Type B pancreatic cell (in vitro differentiated cells): ENCODE results near the gene PDE1C. TPM values are rescaled to one million over a fixed set of nuclear protein-coding genes. Genes with fewer than 3 reads are reported as not detected.

Source experiments
- DNase-seq: peaks from one replicate; pipeline ENCODE4 v3.0.0; 2021; ENCODE audit warnings: mixed read lengths; ENCODE audit not compliant: unreplicated experiment; ENCODE audit errors: extremely low spot score
- H3K27ac Mint-ChIP-seq: 2 replicates; pipeline ENCODE4 v1.8.0; 2021; ENCODE audit warnings: mild to moderate bottlenecking, mixed read lengths
- H3K27me3 Mint-ChIP-seq: 2 replicates; pipeline ENCODE4 v1.8.0; 2021; ENCODE audit warnings: mixed read lengths
- H3K36me3 Mint-ChIP-seq: 2 replicates; pipeline ENCODE4 v1.8.0; 2021; ENCODE audit warnings: mixed read lengths
- H3K4me1 Mint-ChIP-seq: one replicate; pipeline ENCODE4 v1.8.0; 2021; ENCODE audit warnings: mixed read lengths; ENCODE audit not compliant: unreplicated experiment
- H3K4me3 Mint-ChIP-seq: 2 replicates; pipeline ENCODE4 v1.8.0; 2021; ENCODE audit warnings: mild to moderate bottlenecking, mixed read lengths
- H3K9me3 Mint-ChIP-seq: 2 replicates; pipeline ENCODE4 v1.8.0; 2021; ENCODE audit warnings: mixed read lengths
- CTCF ChIP-seq: fragments of 200-600 bp; sonication (generic); conservative IDR thresholded peaks from 2 replicates; pipeline ENCODE4 v1.5.0; 2021; ENCODE audit warnings: antibody characterized with exemption, mild to moderate bottlenecking
- total RNA-seq: library from RNA; stranded (reverse); gene quantifications from 2 replicates; pipeline ENCODE4 v1.2.1, GENCODE V29; 2021; ENCODE audit warnings: low replicate concordance

Gene PDE1C
- total RNA-seq, 1 donor from 2014 or later, result 8.5 TPM

- Mint-ChIP-seq H3K36me3 (no peaks in the 10 kb centered on the region), H3K27ac (no peak overlapping the region), H3K27me3 (peaks cover 24% of the 10 kb centered on the region), H3K4me3 (no peak overlapping the region), H3K4me1 (no peaks in the 10 kb centered on the region), H3K9me3 (peaks cover 5% of the 10 kb centered on the region)
- no peak for DNase-seq
- no peak for TF ChIP-seq CTCF
Observed at GRCh38 chr7:31924251-31924650, 146.0 kb downstream of the PDE1C start.

GRCh38 chr7:31922848-31923247 is 147.4 kb downstream of the PDE1C start:
- H3K27me3 Mint-ChIP-seq, result peaks cover 16% of the 10 kb centered on the region
- no peaks in the 10 kb centered on the region for H3K4me1 Mint-ChIP-seq
- TF ChIP-seq CTCF, result no peak
- peaks cover 1% of the 10 kb centered on the region for H3K9me3 Mint-ChIP-seq
- H3K4me3 Mint-ChIP-seq, result no peak overlapping the region
- H3K36me3 Mint-ChIP-seq, result no peaks in the 10 kb centered on the region
- no peak for DNase-seq
- no peak overlapping the region for H3K27ac Mint-ChIP-seq

DNA sequence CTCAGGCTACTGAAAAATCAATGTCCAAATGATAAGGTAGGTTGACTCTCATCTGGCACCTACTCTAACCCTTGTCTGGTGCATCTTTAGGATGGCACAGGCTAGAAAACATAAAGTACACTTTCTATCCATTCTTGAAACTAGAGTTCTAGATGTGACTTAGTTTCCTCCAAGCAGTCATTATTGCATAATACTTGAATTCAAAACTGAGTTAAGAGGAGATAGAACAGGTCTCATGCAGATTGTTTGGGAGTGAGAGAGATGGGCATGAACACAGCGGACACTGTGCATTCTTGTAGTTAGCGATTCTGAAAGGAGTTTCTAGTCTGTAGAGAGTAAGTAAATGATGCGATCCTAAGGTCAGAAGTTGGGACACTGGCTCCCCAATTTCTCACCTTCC is 149.2 kb downstream of the PDE1C start:
- Mint-ChIP-seq H3K4me1 (no peaks in the 10 kb centered on the region), H3K36me3 (no peaks in the 10 kb centered on the region), H3K9me3 (no peaks in the 10 kb centered on the region), H3K27ac (no peak overlapping the region), H3K27me3 (peaks cover 14% of the 10 kb centered on the region), H3K4me3 (no peak overlapping the region)
- DNase-seq, result no peak
- TF ChIP-seq CTCF, result no peak

DNA sequence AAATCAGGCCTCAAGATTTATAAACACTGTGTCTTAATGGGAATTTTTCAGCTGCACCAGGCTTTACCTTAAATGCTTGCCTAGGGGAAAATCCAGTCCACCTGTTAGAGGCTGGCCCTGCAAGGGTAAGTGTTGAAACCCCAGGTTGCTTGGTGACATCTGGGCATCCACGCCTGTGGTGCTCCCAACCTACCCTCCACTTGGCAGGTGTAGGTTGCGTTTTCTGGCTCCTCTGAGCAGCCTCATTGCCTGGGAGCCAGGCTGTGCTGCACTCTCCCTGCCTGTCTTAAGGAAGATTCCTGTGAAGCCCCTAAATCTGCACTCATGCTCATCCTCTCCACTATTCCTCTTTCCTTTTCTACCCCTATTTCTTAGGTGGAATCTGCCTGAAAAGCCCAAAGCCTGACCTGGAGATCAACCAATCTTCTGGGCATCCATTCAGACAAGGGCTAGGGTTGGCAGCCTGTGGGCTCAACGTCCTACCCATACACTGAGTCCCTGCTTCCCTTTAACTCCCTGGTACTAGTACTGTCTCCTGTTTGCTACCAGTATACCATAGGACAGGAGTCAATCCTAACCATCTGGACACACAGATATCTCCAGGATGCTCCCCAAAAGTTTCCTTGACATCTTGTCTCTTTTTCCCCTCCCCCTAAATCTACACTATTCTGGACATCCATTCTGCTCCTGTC is 150.4 kb downstream of the PDE1C start:
- H3K4me1 Mint-ChIP-seq, result no peaks in the 10 kb centered on the region
- no peak overlapping the region for H3K27ac Mint-ChIP-seq

DNA sequence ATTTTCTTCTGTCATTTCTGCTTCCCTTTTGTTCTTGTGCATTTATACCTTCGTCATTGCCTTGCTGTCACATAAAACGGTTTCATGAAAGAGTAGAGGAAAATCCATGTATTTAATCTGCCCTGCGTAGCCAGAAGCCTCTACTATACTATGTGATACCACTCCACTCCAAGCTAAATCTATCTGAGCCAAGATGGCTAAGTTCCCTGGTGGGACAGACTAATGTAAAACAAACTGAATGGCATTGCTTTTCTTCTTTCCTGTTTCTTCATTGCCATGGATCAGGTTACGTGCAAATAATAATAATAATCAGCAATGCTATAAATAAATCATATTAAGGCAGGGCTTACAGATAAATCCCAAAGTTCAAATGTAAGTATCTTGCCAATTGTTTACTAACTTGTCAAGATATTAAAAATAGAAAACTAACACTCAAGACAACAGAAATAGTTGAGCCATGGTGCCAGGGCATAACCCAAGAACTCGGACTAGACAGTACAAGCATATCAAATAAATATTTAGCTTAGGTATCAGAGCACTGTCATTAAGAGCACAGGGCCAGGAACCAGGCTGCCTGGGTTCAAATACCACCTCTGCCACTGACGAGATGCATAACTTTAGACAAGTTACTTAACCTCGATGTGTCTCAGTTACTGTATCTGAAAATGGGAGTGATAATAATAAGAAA is 151.4 kb downstream of the PDE1C start:
- no peaks in the 10 kb centered on the region for H3K9me3 Mint-ChIP-seq
- peaks cover 14% of the 10 kb centered on the region for H3K27me3 Mint-ChIP-seq
- H3K36me3 Mint-ChIP-seq, result no peaks in the 10 kb centered on the region
- H3K4me1 Mint-ChIP-seq, result no peaks in the 10 kb centered on the region
- no peak overlapping the region for H3K27ac Mint-ChIP-seq
- TF ChIP-seq CTCF, result no peak
- DNase-seq, result no peak
- no peak overlapping the region for H3K4me3 Mint-ChIP-seq

More for the DNA sequence above, 150.4 kb downstream of the PDE1C start:
- no peak for TF ChIP-seq CTCF
- Mint-ChIP-seq H3K9me3 (no peaks in the 10 kb centered on the region), H3K27me3 (peaks cover 14% of the 10 kb centered on the region), H3K36me3 (no peaks in the 10 kb centered on the region), H3K4me3 (no peak overlapping the region)
- DNase-seq, result no peak
